ENCODE results near the gene ZNRF3.

Gene ZNRF3

GRCh38 chr22:28994522-28994921 lies 111.2 kb downstream of the ZNRF3 start:
- no peak overlapping the region for H3K4me2 ChIP-seq (ENCODE audit: low read depth, low read length, poor library complexity, severe bottlenecking)
- no peaks in the 10 kb centered on the region for H3K27me3 ChIP-seq (ENCODE audit: low read length)
- H3K79me2 ChIP-seq (ENCODE audit: insufficient read depth, low read length), result no peaks in the 10 kb centered on the region
- H3K9ac ChIP-seq (ENCODE audit: low read length), result no peak overlapping the region
- H3F3A ChIP-seq (ENCODE audit: insufficient read depth), result no peaks in the 10 kb centered on the region
- TF ChIP-seq EZH2phosphoT487 (conservative IDR thresholded peaks at IDR 0.05; ENCODE audit: low read length) (no peak), CTCF (IDR thresholded peaks at IDR 0.05; ENCODE audit: insufficient read depth, low read length, poor library complexity, severe bottlenecking) (no peak)
- no peaks in the 10 kb centered on the region for H3K9me2 ChIP-seq (replicated peaks; ENCODE audit: insufficient read depth, low read length)
- no peak overlapping the region for H3K4me3 ChIP-seq (ENCODE audit: insufficient read depth, low read length, poor library complexity, severe bottlenecking)
- no peaks in the 10 kb centered on the region for H4K20me1 ChIP-seq (ENCODE audit: low read depth, low read length)
- no peak overlapping the region for H3K27ac ChIP-seq (ENCODE audit: low read depth, low read length)
- H3K36me3 ChIP-seq (ENCODE audit: low read length), result no peaks in the 10 kb centered on the region
- H2AFZ ChIP-seq (ENCODE audit: low read depth, low read length, severe bottlenecking), result no peak overlapping the region
- H3K9me3 ChIP-seq (ENCODE audit: insufficient read depth, low read length), result no peaks in the 10 kb centered on the region

- H3K9me3 ChIP-seq (ENCODE audit: insufficient read depth, low read length), result no peaks in the 10 kb centered on the region
- H3K9me2 ChIP-seq (replicated peaks; ENCODE audit: insufficient read depth, low read length), result no peaks in the 10 kb centered on the region
- no peak overlapping the region for H3K9ac ChIP-seq (ENCODE audit: low read length)
- no peaks in the 10 kb centered on the region for H3K36me3 ChIP-seq (ENCODE audit: low read length)
- H3K27ac ChIP-seq (ENCODE audit: low read depth, low read length), result no peak overlapping the region
- H3K27me3 ChIP-seq (ENCODE audit: low read length), result no peaks in the 10 kb centered on the region
- no peak for TF ChIP-seq CTCF (IDR thresholded peaks at IDR 0.05; ENCODE audit: insufficient read depth, low read length, poor library complexity, severe bottlenecking)
- TF ChIP-seq EZH2phosphoT487 (conservative IDR thresholded peaks at IDR 0.05; ENCODE audit: low read length), result no peak
- H3K4me2 ChIP-seq (ENCODE audit: low read depth, low read length, poor library complexity, severe bottlenecking), result no peak overlapping the region
- H4K20me1 ChIP-seq (ENCODE audit: low read depth, low read length), result no peaks in the 10 kb centered on the region
- H3F3A ChIP-seq (ENCODE audit: insufficient read depth), result no peaks in the 10 kb centered on the region
- H2AFZ ChIP-seq (ENCODE audit: low read depth, low read length, severe bottlenecking), result no peak overlapping the region
- no peaks in the 10 kb centered on the region for H3K79me2 ChIP-seq (ENCODE audit: insufficient read depth, low read length)
- H3K4me3 ChIP-seq (ENCODE audit: insufficient read depth, low read length, poor library complexity, severe bottlenecking), result no peak overlapping the region
Observed at GRCh38 chr22:28995551-28995950, 112.2 kb downstream of the ZNRF3 start.

DNA sequence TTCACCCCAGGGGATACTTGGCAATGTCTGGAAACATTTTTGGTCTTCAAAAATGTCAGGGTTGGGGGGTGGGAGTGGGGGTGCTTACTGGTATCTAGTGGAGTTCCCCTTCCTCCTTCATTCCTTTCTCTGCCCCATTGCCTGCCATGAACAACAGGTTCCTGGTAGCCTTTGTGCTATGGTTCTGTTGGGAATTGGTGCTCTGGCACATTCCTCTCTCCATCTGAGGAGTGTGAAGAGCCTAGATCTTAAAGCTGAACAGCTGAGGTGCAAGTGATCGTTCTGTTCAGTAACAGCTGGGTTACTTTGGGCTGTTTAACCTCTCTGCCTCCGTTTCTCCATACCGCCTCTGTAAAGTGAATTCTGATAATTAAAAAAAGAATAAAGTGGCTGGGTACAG lies 114.0 kb downstream of the ZNRF3 start:
- H3K4me3 ChIP-seq (ENCODE audit: insufficient read depth, low read length, poor library complexity, severe bottlenecking), result no peak overlapping the region
- H2AFZ ChIP-seq (ENCODE audit: low read depth, low read length, severe bottlenecking), result no peak overlapping the region
- H4K20me1 ChIP-seq (ENCODE audit: low read depth, low read length), result no peaks in the 10 kb centered on the region
- no peaks in the 10 kb centered on the region for H3K79me2 ChIP-seq (ENCODE audit: insufficient read depth, low read length)
- no peak overlapping the region for H3K4me2 ChIP-seq (ENCODE audit: low read depth, low read length, poor library complexity, severe bottlenecking)
- no peaks in the 10 kb centered on the region for H3K9me3 ChIP-seq (ENCODE audit: insufficient read depth, low read length)
- TF ChIP-seq EZH2phosphoT487 (conservative IDR thresholded peaks at IDR 0.05; ENCODE audit: low read length), result no peak
- TF ChIP-seq CTCF (IDR thresholded peaks at IDR 0.05; ENCODE audit: insufficient read depth, low read length, poor library complexity, severe bottlenecking), result no peak
- no peak overlapping the region for H3K9ac ChIP-seq (ENCODE audit: low read length)
- H3K27ac ChIP-seq (ENCODE audit: low read depth, low read length), result no peak overlapping the region
- no peaks in the 10 kb centered on the region for H3K27me3 ChIP-seq (ENCODE audit: low read length)
- no peaks in the 10 kb centered on the region for H3K9me2 ChIP-seq (replicated peaks; ENCODE audit: insufficient read depth, low read length)
- no peaks in the 10 kb centered on the region for H3F3A ChIP-seq (ENCODE audit: insufficient read depth)
- H3K36me3 ChIP-seq (ENCODE audit: low read length), result no peaks in the 10 kb centered on the region

GRCh38 chr22:28998681-28999080 lies 115.3 kb downstream of the ZNRF3 start:
- Histone ChIP-seq H3K4me3 (ENCODE audit: insufficient read depth, low read length, poor library complexity, severe bottlenecking) (no peak overlapping the region), H3K9me3 (ENCODE audit: insufficient read depth, low read length) (no peaks in the 10 kb centered on the region)

More at GRCh38 chr22:28998681-28999080, 115.3 kb downstream of the ZNRF3 start:
- Histone ChIP-seq H3K9me2 (replicated peaks; ENCODE audit: insufficient read depth, low read length) (no peaks in the 10 kb centered on the region), H4K20me1 (ENCODE audit: low read depth, low read length) (no peaks in the 10 kb centered on the region), H3K79me2 (ENCODE audit: insufficient read depth, low read length) (no peaks in the 10 kb centered on the region), H3K27me3 (ENCODE audit: low read length) (no peaks in the 10 kb centered on the region), H3K9ac (ENCODE audit: low read length) (no peak overlapping the region), H3K27ac (ENCODE audit: low read depth, low read length) (no peak overlapping the region), H3K36me3 (ENCODE audit: low read length) (no peaks in the 10 kb centered on the region), H2AFZ (ENCODE audit: low read depth, low read length, severe bottlenecking) (no peak overlapping the region), H3F3A (ENCODE audit: insufficient read depth) (no peaks in the 10 kb centered on the region), H3K4me2 (ENCODE audit: low read depth, low read length, poor library complexity, severe bottlenecking) (no peak overlapping the region)
- TF ChIP-seq CTCF (IDR thresholded peaks at IDR 0.05; ENCODE audit: insufficient read depth, low read length, poor library complexity, severe bottlenecking) (no peak), EZH2phosphoT487 (conservative IDR thresholded peaks at IDR 0.05; ENCODE audit: low read length) (no peak)

Data from SU-DHL-6 (cell line).